ENCODE measurements around the gene NPNT.
"Not testable (repeated sequence)": the region's sequence is repeated elsewhere in the genome, so short reads cannot be mapped to it uniquely, and the experiment has no call there.

Gene NPNT, protein sequence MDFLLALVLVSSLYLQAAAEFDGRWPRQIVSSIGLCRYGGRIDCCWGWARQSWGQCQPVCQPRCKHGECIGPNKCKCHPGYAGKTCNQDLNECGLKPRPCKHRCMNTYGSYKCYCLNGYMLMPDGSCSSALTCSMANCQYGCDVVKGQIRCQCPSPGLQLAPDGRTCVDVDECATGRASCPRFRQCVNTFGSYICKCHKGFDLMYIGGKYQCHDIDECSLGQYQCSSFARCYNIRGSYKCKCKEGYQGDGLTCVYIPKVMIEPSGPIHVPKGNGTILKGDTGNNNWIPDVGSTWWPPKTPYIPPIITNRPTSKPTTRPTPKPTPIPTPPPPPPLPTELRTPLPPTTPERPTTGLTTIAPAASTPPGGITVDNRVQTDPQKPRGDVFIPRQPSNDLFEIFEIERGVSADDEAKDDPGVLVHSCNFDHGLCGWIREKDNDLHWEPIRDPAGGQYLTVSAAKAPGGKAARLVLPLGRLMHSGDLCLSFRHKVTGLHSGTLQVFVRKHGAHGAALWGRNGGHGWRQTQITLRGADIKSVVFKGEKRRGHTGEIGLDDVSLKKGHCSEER

DNA sequence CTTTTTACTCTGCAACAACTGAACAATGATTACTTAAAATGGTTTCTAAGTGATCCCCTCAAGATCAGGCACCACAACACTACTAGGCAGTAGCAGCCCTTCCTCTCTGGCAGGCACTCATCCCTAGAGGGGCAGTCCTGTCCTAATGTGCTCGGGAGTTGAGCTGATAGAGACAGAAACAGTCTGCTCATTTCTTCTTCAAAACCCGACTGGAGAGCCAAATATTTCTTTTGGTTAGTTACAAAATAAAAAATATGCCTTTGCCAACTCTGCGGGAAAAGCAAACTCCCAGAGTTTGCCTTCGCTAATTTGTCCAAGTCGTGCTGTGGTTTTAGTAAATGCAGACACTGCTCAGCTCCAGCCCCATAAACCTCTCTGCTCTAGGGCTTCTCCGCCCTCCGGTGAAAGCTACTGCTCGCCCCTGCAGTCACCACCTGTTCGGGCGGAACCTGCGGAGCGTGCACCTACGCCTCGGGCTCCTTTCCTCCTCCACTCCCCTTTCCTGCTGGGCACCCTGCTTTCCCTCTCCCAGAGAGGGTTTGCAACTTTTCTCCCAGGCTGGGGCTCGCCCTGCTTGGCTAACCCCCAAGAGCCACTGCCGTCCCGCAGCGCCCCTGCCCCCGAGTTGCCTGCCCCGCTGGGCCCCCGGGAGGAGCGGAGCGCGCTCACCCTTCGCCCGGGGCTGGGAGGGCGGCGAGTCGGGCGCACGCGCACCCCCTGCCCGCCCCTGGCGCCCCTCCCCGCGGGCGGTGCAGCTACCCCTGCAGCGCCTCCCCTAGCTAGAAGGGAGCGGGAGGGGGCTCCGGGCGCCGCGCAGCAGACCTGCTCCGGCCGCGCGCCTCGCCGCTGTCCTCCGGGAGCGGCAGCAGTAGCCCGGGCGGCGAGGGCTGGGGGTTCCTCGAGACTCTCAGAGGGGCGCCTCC, at the start of gene NPNT:
Gene NPNT (plus strand): TSS at position 812 of the 923 bp plus-strand sequence. CDS start 182 bp downstream, outside the sequence.
- peak; percentile 77 for DNase-seq (ENCODE audit: low spot score)
- in situ Hi-C loops (cut with MboI; ENCODE audit: low sequenced_read_pairs, unreplicated experiment) = no loop called here
- TF ChIP-seq, protein P1, sequence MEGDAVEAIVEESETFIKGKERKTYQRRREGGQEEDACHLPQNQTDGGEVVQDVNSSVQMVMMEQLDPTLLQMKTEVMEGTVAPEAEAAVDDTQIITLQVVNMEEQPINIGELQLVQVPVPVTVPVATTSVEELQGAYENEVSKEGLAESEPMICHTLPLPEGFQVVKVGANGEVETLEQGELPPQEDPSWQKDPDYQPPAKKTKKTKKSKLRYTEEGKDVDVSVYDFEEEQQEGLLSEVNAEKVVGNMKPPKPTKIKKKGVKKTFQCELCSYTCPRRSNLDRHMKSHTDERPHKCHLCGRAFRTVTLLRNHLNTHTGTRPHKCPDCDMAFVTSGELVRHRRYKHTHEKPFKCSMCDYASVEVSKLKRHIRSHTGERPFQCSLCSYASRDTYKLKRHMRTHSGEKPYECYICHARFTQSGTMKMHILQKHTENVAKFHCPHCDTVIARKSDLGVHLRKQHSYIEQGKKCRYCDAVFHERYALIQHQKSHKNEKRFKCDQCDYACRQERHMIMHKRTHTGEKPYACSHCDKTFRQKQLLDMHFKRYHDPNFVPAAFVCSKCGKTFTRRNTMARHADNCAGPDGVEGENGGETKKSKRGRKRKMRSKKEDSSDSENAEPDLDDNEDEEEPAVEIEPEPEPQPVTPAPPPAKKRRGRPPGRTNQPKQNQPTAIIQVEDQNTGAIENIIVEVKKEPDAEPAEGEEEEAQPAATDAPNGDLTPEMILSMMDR (IDR thresholded peaks at IDR 0.05; ENCODE audit: borderline replicate concordance, control extremely low read depth, extremely low read depth, insufficient read depth, missing control alignments) = no peak

DNA sequence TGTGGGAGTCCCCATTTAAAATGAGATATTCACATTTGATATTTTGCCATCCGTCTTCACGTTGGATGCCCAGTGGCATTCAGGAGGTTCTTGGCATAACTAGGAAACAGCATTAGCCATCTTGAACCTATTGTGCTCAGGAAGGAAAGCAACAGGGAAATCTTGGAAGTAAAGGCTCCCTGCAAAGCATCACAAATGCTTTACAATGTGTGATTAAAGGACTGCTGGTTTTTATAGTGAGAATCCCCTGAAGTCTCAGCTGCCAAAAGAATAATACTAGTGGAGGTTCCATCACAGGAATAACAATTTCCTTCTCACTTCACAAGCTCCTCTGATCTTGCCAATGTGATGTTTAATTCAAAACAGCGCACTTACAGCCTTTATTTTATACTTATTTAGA, 49.7 kb upstream of the NPNT start:
- TF ChIP-seq, protein P1 (IDR thresholded peaks at IDR 0.05; ENCODE audit: borderline replicate concordance, control extremely low read depth, extremely low read depth, insufficient read depth, missing control alignments) = no peak
- DNase-seq (ENCODE audit: low spot score) = no peak
- in situ Hi-C loops (cut with MboI; ENCODE audit: low sequenced_read_pairs, unreplicated experiment) = no loop called here

DNA sequence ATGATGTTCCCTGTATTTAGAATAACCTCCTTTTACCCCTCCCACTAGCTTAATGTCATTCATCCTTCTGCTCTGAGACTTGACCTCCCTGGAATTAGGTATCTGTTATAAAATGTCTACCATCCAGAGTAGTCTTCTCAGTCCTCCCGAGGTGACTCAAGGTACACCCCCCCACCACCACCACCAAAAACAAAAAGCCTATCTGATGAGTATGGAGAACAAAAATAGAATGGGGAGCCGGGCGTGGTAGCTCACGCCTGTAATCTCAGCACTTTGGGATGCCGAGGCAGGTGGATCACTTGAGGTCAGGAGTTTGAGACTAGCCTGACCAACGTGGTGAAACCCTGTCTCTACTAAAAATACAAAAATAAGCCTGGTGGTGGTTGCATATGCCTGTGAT, 46.9 kb upstream of the NPNT start:
- in situ Hi-C loops (cut with MboI; ENCODE audit: low sequenced_read_pairs, unreplicated experiment); DNase-seq (ENCODE audit: low spot score): not testable (repeated sequence)

DNA sequence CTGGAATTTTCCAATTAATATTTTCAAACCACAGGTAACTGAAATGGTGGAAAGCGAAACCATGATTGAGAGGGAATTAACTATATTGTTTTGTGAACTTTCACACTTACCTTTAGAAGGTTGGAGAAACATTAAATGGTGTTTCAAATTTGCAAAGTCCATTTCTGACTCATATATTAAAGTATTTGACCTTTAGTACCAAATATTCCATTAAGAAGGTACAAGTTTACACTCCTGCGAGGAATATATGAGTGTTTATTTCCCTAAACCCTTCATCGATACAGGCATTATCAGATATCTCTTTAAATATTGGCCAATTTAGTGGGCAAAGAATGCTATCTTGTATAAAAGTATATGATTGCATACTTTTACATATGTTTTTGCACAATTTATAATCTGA, 44.1 kb upstream of the NPNT start:
- no peak for DNase-seq (ENCODE audit: low spot score)
- in situ Hi-C loops (cut with MboI; ENCODE audit: low sequenced_read_pairs, unreplicated experiment) = no loop called here
- TF ChIP-seq, protein P1 (IDR thresholded peaks at IDR 0.05; ENCODE audit: borderline replicate concordance, control extremely low read depth, extremely low read depth, insufficient read depth, missing control alignments) = no peak

DNA sequence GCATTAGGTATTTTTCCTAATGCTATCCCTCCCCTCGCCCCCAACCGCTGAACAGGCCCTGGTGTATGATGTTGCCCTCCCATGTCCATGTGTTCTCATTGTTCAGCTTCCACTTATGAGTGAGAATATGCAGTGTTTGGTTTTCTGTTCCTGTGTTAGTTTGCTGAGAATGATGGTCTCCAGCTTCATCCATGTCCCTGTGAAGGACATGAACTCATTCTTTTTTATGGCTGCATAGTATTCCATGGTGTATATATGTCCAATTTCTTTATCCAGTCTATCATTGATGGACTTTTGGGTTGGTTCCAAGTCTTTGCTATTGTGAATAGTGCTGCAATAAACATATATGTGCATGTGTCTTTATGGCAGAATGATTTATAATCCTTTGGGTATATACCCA, 43.0 kb upstream of the NPNT start:
- in situ Hi-C loops (cut with MboI; ENCODE audit: low sequenced_read_pairs, unreplicated experiment); DNase-seq (ENCODE audit: low spot score): not testable (repeated sequence)

DNA sequence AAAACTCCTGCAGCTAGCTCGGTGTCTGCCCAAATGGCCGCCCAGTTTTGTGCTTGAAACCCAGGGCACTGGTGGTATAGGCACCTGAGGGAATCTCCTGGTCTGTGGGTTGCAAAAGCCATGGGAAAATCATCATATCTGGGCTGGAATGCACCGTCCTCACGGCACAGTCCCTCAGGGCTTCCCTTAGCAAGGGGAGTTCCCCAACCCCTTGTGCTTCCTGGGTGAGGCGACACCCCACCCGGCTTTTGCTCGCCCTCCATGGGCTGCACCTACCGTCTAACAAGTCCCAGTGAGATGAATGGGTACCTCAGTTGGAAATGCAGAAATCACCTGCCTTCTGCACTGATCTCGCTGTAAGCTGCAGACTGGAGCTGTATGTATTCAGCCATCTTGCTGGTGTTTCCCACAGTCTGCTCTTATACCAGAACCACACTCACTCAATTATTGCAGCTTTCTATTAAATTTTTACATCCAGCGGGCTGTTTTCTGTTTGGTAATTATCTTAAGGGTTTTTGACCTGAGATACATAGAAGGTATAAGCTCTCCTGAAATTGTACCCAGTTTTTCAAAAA, 36.7 kb upstream of the NPNT start:
- in situ Hi-C loops (cut with MboI; ENCODE audit: low sequenced_read_pairs, unreplicated experiment) = no loop called here
- DNase-seq (ENCODE audit: low spot score) = no peak
- TF ChIP-seq, protein P1 (IDR thresholded peaks at IDR 0.05; ENCODE audit: borderline replicate concordance, control extremely low read depth, extremely low read depth, insufficient read depth, missing control alignments) = no peak

DNA sequence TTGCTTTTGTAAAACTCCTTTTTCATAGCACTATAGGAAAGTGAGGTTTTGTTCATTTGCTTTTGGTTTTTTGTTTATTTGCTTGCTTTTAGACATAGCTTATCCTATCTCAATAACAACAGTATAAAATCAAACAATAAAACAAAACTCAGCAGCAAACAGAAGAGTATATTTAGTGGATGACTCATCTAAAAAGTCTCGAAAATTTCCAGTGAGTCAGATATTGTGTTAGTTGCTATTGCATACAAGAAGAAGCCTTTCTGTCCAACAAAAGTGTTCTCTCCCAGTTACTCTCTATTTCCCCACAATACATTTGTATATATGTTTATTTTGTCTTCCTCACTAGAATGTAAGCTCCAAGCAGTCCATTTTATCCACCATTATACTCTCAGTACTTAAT, 36.0 kb upstream of the NPNT start:
- DNase-seq (ENCODE audit: low spot score) = peak; percentile 45
- TF ChIP-seq, protein P1 (IDR thresholded peaks at IDR 0.05; ENCODE audit: borderline replicate concordance, control extremely low read depth, extremely low read depth, insufficient read depth, missing control alignments) = no peak
- in situ Hi-C loops (cut with MboI; ENCODE audit: low sequenced_read_pairs, unreplicated experiment) = no loop called here

All from GM13976 (cell line).